KMS-11 (cell line): ENCODE measurements around the gene LRRC74A.

Source experiments
- H2AFZ ChIP-seq: fragments of 200-600 bp; sonication (generic); 2 replicates; pipeline ENCODE4 v1.6.1; 2016; ENCODE audit warnings: antibody characterized with exemption, mixed run types, low read depth
- H3K27ac ChIP-seq: fragments of 200-600 bp; sonication (generic); 2 replicates; pipeline ENCODE4 v1.6.1; 2016; ENCODE audit warnings: mild to moderate bottlenecking, mixed run types
- H3K27me3 ChIP-seq: fragments of 200-600 bp; sonication (generic); 2 replicates; pipeline ENCODE4 v1.6.1; 2017; ENCODE audit warnings: mild to moderate bottlenecking, low read depth, mixed run types, moderate library complexity; ENCODE audit not compliant: insufficient read depth
- H3K36me3 ChIP-seq: fragments of 200-600 bp; sonication (generic); 2 replicates; pipeline ENCODE4 v1.6.1; 2017; ENCODE audit warnings: mild to moderate bottlenecking, mixed run types; ENCODE audit not compliant: insufficient read depth
- H3K4me1 ChIP-seq: fragments of 200-600 bp; sonication (generic); 2 replicates; pipeline ENCODE4 v1.6.1; 2016; ENCODE audit warnings: mild to moderate bottlenecking, low read depth, mixed run types; ENCODE audit not compliant: poor library complexity, severe bottlenecking
- H3K4me2 ChIP-seq: fragments of 200-600 bp; sonication (generic); 2 replicates; pipeline ENCODE4 v1.7.0; 2016; ENCODE audit warnings: mild to moderate bottlenecking, mixed run types
- H3K4me3 ChIP-seq: fragments of 200-600 bp; sonication (generic); IDR thresholded peaks from 2 replicates; pipeline ENCODE4 v1.6.1; 2017; ENCODE audit warnings: low read depth, low read length, mixed read lengths; ENCODE audit not compliant: insufficient read depth
- H3K79me2 ChIP-seq: fragments of 200-600 bp; sonication (generic); 2 replicates; pipeline ENCODE4 v1.6.1; 2016; ENCODE audit warnings: low read depth, mixed run types; ENCODE audit not compliant: insufficient read depth
- H3K9ac ChIP-seq: fragments of 200-600 bp; sonication (generic); 2 replicates; pipeline ENCODE4 v1.6.1; 2016; ENCODE audit warnings: mild to moderate bottlenecking, mixed run types
- H4K20me1 ChIP-seq: fragments of 200-600 bp; sonication (generic); 2 replicates; pipeline ENCODE4 v1.6.1; 2016; ENCODE audit warnings: mild to moderate bottlenecking, mixed run types; ENCODE audit not compliant: insufficient read depth
- CTCF ChIP-seq: fragments of 200-600 bp; sonication (generic); conservative IDR thresholded peaks from 2 replicates; pipeline ENCODE4 v1.6.1; 2017; ENCODE audit warnings: low read depth, mild to moderate bottlenecking, antibody characterized with exemption, low read length, moderate library complexity, mixed read lengths

The LRRC74A gene

GRCh38 chr14:76779221-76780057 is 46.8 kb upstream of the LRRC74A start:
- no peak for TF ChIP-seq CTCF
- Histone ChIP-seq H3K9ac (no peak overlapping the region), H3K79me2 (no peaks in the 10 kb centered on the region), H3K4me2 (no peak overlapping the region), H4K20me1 (no peaks in the 10 kb centered on the region), H3K4me3 (no peak overlapping the region), H3K36me3 (no peaks in the 10 kb centered on the region), H3K4me1 (no peaks in the 10 kb centered on the region), H3K27ac (no peak overlapping the region), H3K27me3 (no peaks in the 10 kb centered on the region), H2AFZ (no peak overlapping the region)

- Histone ChIP-seq H3K4me3 (no peak overlapping the region), H3K4me2 (no peak overlapping the region), H3K36me3 (no peaks in the 10 kb centered on the region), H3K27ac (no peak overlapping the region), H3K79me2 (no peaks in the 10 kb centered on the region), H2AFZ (no peak overlapping the region), H3K9ac (no peak overlapping the region), H3K4me1 (no peaks in the 10 kb centered on the region), H4K20me1 (no peaks in the 10 kb centered on the region), H3K27me3 (no peaks in the 10 kb centered on the region)
- TF ChIP-seq CTCF, result no peak
Observed at GRCh38 chr14:76780058-76780345, 46.2 kb upstream of the LRRC74A start.

GRCh38 chr14:76780360-76780759 is 45.8 kb upstream of the LRRC74A start:
- Histone ChIP-seq H3K27ac (no peak overlapping the region), H3K27me3 (no peaks in the 10 kb centered on the region), H4K20me1 (no peaks in the 10 kb centered on the region), H3K9ac (no peak overlapping the region), H3K79me2 (no peaks in the 10 kb centered on the region), H3K4me1 (no peaks in the 10 kb centered on the region), H3K4me3 (no peak overlapping the region), H3K4me2 (no peak overlapping the region), H3K36me3 (no peaks in the 10 kb centered on the region), H2AFZ (no peak overlapping the region)
- TF ChIP-seq CTCF, result no peak

- H3K4me1 ChIP-seq, result no peaks in the 10 kb centered on the region
- H3K4me2 ChIP-seq, result no peak overlapping the region
Observed at GRCh38 chr14:76780875-76781647, 45.1 kb upstream of the LRRC74A start.

More at GRCh38 chr14:76780875-76781647, 45.1 kb upstream of the LRRC74A start:
- H3K27me3 ChIP-seq, result no peaks in the 10 kb centered on the region
- TF ChIP-seq CTCF, result no peak
- no peak overlapping the region for H3K9ac ChIP-seq
- H3K4me3 ChIP-seq, result no peak overlapping the region
- no peaks in the 10 kb centered on the region for H4K20me1 ChIP-seq
- H2AFZ ChIP-seq, result no peak overlapping the region
- no peaks in the 10 kb centered on the region for H3K79me2 ChIP-seq
- no peak overlapping the region for H3K27ac ChIP-seq
- no peaks in the 10 kb centered on the region for H3K36me3 ChIP-seq
